Epidermal melanocyte (primary cell): ENCODE results near the gene REXO2.

ENCODE experiments used
- DNase-seq: peaks from one replicate; pipeline ENCODE4 v3.0.0; 2011; ENCODE audit warnings: low spot score; ENCODE audit not compliant: insufficient read length

Gene REXO2

GRCh38 chr11:114440971-114441763 is 1.9 kb downstream of the REXO2 start:
- DNase-seq: no peak

GRCh38 chr11:114441921-114442320 is 2.7 kb downstream of the REXO2 start:
- DNase-seq: peak; percentile 58

- DNase-seq: no peak
Observed at GRCh38 chr11:114442536-114442935, 3.3 kb downstream of the REXO2 start.

- no peak for DNase-seq
Observed at GRCh38 chr11:114447444-114447843, 8.2 kb downstream of the REXO2 start.

GRCh38 chr11:114447892-114448291 is 8.6 kb downstream of the REXO2 start:
- no peak for DNase-seq

- DNase-seq: no peak
Observed at GRCh38 chr11:114448749-114449482, 9.6 kb downstream of the REXO2 start.

- no peak for DNase-seq
Observed at GRCh38 chr11:114449845-114450244, 10.6 kb downstream of the REXO2 start.

- DNase-seq: no peak
Observed at GRCh38 chr11:114452399-114452798, 13.1 kb downstream of the REXO2 start.

- no peak for DNase-seq
Observed at GRCh38 chr11:114463999-114464398, 24.7 kb downstream of the REXO2 start.

- no peak for DNase-seq
Observed at GRCh38 chr11:114466742-114467141, 27.5 kb downstream of the REXO2 start.

GRCh38 chr11:114472661-114473060 is 33.4 kb downstream of the REXO2 start:
- no peak for DNase-seq

- DNase-seq: no peak
Observed at GRCh38 chr11:114478001-114478410, 38.7 kb downstream of the REXO2 start.

GRCh38 chr11:114478768-114479167 is 39.5 kb downstream of the REXO2 start:
- no peak for DNase-seq

GRCh38 chr11:114479331-114479730 is 40.1 kb downstream of the REXO2 start:
- DNase-seq: no peak

GRCh38 chr11:114482114-114482513 is 42.8 kb downstream of the REXO2 start:
- DNase-seq: no peak

GRCh38 chr11:114483929-114484328 is 44.7 kb downstream of the REXO2 start:
- no peak for DNase-seq

- no peak for DNase-seq
Observed at GRCh38 chr11:114496915-114497314, 57.6 kb downstream of the REXO2 start.

GRCh38 chr11:114499756-114500155 is 60.5 kb downstream of the REXO2 start:
- no peak for DNase-seq
